Fibroblast of peridontal ligament (primary cell): ENCODE results near the gene METTL22.

Experiments used
- DNase-seq: peaks from one replicate; pipeline ENCODE4 v3.0.0-alpha.2; 2010; ENCODE audit errors: extremely low read depth

METTL22 gene

GRCh38 chr16:8621572-8622314 lies at the start of gene METTL22:
Gene METTL22 (plus strand): TSS chr16:8621698. CDS start chr16:8625666, 3,968 bp downstream.
- DNase-seq: peak; percentile 77

GRCh38 chr16:8572063-8572918 lies 49.2 kb upstream of the METTL22 start:
- DNase-seq: no peak

- peak; percentile 43 for DNase-seq
These were observed 48.4 kb upstream of the METTL22 start for GRCh38 chr16:8572919-8573724.

- DNase-seq: no peak
These were observed 46.1 kb upstream of the METTL22 start for GRCh38 chr16:8575399-8575798.

GRCh38 chr16:8576141-8577004 lies 45.1 kb upstream of the METTL22 start:
- no peak for DNase-seq

DNA sequence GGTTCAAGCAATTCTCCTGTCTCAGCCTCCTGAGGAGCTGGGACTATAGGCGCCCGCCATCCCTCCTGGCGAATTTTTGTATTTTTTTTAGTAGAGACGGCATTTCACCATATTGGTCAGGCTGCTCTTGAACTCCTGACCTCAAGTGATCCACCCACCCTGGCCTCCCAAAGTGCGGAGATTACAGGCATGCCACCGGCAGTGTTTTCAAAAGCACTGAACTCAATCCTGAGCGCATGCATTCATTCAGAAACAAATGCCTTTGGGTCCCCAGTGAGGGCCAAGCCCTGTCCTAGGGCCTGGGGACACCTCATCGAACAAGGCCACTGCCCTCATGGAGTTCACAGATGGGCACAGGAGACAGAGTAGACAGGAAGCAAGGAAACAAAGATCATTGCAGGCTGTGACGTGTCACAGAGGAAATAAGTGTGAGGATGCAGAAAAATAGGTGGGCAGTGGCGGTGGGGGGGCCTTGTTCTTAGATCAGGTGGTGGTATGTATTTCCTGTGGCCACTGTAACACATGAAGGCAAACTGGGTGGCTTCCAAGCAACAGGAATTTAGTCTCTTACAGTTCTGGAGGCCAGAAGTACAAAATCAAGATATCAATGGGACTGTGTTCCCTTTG lies 43.7 kb upstream of the METTL22 start:
- no peak for DNase-seq

DNA sequence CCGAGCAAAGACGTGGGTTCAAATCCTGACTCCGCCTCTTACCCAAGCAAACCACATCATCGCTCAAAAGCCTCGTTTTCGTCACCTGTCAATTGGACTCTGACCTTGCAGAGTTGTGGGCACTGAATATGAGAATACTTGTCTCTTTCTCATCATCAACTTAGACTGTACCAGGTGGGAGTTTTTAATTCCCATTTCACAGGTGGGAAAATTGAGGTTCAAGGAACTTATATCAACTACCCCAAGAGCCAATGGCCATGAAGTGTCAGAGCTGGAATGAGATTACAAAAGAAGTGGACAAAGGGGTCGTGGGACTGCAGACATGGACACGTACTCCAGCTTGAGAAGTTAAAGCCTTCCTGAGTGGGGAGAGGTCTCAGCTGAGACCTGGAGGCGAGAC lies 41.9 kb upstream of the METTL22 start:
- DNase-seq: no peak

- DNase-seq: no peak
These were observed 39.5 kb upstream of the METTL22 start for GRCh38 chr16:8581831-8582580.

DNA sequence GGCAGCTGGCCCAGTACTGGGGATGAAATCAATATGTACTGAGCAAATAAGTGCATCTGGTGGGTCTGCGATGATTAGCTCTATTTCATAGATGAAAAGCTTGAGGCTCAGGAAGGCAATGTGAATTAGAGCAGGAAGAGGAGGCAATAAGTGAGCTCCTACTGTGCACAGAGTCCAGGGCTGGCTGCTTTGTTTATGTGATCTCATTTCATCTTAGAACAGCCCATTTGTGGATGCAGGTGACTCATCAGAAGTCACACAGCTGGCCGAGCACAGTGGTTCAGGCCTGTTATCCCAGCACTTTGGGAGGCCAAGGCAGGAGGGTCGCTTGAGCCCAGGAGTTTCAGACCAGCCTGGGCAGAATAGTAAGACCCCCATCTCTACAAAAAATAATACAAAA lies 38.3 kb upstream of the METTL22 start:
- DNase-seq: no peak

- DNase-seq: no peak
These were observed 37.8 kb upstream of the METTL22 start for GRCh38 chr16:8583732-8584131.

- DNase-seq: no peak
These were observed 36.5 kb upstream of the METTL22 start for GRCh38 chr16:8585041-8585440.

- no peak for DNase-seq
These were observed 35.6 kb upstream of the METTL22 start for GRCh38 chr16:8585857-8586256.

DNA sequence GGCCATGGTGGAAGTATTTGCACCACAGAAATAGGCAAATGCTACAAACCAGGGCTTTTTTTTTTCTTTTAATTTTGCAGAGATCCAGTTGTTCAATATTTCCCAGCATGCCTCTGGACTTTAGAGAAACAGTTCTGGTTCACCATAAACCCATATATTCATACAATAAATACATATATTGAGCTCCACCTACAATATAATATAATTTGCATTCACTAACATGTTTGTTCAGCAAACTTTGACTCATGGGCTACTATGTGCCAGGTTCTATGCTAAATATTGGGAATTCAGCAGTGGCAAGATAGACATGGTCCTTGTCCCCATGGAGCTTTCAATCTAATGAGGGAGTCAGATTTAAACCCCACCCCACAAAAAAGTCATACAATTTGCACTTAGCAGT lies 34.4 kb upstream of the METTL22 start:
- DNase-seq: no peak

DNA sequence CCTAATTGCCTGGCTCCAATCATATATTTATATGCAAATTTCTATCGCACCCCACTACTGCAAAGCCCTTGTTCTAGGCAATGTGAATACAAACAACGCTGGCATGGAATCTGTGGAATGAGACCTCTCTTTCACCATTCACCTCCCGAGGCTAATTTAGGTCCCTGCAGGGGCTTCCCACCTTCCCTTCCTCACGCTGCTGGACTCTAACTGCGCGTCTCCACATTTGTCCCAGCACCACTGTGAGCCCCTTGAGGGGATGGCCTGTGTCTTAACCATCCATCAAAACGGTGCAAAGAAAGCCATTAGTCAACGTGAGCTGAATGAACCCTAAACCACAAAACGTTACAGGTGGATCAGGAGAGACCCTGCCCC lies 32.8 kb upstream of the METTL22 start:
- no peak for DNase-seq

DNA sequence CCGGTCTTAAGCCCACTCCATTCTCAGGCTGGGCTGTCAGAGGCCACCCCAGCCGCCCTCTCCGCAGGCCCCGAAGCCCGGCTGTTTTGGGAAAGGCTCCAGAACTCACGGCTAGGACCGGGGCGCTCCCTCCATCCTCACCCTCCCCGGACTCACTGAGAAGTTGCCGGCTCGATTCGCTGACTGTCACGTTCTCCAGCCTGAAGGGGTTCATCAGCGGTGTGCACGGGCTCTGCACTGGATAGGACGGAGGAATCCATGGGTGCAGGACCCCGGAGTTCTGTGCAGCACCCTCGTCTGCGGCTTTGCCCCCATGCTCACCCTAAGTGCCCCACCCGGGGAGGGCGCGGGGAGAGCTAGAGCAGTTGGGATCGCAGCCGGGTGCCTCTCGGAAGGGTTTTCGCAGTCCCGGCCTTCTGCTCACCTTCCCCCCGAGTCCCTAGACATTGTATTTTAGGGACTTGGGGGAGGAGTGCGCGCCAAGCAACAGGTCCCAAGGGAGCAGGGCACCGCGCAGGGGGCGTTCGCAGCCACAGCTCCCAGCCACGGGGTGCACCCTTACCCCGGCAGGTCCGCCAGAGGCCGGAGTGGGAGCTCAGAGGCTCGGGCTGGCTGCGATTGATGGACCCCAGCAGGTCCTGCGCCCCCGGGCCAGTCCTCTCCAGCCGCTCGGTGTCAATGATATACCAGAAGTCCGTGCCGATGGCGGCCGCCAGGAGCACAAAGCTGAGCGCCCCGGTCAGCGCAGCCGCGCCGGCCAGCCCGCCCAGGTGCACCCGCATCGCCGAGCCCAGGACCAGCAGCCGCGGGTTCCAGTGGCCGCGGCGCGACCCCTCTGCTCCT lies 32.2 kb upstream of the METTL22 start:
- no peak for DNase-seq

DNA sequence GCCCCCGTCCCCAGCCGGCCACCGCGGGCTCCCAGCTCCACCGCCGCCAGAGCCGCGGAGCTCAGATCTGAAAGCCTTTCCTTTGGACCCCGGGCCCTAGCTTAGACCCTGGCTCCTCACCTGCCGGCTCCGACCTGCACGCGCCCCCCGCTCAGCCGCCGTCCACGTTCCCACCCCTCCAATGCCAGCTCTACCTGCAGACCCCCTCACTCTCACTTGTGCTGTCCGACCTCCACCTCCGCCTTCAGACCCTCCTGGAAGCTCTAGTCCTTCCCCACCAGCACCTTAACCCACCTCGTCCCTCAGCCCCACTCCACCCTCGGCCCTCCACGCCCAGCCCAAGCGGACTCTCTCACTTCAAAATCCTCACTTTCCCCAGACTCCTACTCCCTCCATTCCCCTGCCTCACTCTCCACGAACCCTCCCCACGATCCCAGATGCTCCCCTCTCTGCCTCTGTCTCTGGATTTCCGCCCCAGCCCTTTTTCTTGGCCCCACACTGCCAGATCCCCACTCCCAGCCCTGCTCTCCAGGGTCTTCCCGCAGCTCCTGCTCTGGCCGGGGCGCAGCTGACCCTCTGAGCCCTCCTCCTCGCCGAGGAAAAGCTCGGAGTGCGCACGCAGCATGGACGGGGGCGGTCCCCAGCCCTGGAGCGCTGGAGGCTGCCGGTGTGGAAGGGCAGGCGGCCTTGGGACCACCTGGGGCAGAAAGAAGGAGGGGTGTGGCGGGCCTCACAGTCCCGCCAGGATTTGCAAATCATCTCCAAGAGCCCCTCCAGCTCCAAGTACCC lies 31.4 kb upstream of the METTL22 start, which contains the start of gene TMEM114:
TSS of gene TMEM114 (minus strand) at position 612 of the 789 bp plus-strand sequence. CDS start 673 bp downstream, outside the sequence.
- no peak for DNase-seq

DNA sequence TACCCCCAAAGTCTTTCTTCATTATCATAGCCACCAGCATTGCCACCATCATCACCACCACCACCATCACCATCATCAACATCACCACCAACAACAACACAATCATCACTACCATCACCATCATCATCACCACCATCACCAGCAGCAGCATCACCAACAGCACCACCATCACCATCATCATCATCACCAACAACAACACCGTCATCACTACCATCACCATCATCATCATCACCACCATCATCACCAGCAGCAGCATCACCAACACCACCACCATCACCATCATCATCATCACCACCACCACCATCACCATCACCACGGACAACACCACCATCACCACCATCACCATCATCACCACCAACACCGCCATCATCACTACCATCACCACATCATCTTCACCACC lies 30.7 kb upstream of the METTL22 start:
- no peak for DNase-seq

DNA sequence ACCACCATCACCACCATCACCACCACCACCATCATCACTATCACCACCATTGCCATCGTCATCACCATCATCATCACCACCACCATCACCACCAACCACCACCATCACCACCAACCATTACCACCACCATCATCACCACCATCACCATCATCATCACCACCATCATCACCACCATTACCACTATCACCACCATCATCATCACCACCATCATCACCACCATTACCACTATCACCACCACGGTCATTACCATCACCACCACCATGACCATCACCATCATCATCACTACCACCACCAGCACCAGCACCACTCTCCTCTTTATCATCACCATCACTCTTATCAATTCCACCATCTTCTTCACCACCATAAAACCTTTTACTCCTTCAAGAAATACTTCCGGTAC lies 30.0 kb upstream of the METTL22 start:
- no peak for DNase-seq
